RWPE2 (cell line): ENCODE results near the gene RPS4Y1.
"Not testable (repeated sequence)": the region's sequence is repeated elsewhere in the genome, so short reads cannot be mapped to it uniquely, and the experiment has no call there.

Source experiments
- ATAC-seq: fragments of 200-7000 bp; cut with Tn5 transposase; 3 replicates; pipeline ENCODE4 v1.9.1; 2021; ENCODE audit warnings: low read depth
- DNase-seq: peaks from one replicate; pipeline ENCODE4 v3.0.0-alpha.2; 2020; ENCODE audit warnings: low spot score
- H3K27ac ChIP-seq: fragments of 450-650 bp; 2 replicates; pipeline ENCODE4 v1.5.1; 2017; ENCODE audit warnings: mild to moderate bottlenecking; ENCODE audit not compliant: poor library complexity, severe bottlenecking
- H3K27me3 ChIP-seq: fragments of 250-450 bp; sonication (Bioruptor Pico); 2 replicates; pipeline ENCODE4 v1.5.1; 2021; ENCODE audit warnings: mild to moderate bottlenecking, moderate library complexity; ENCODE audit not compliant: insufficient read depth, poor library complexity, severe bottlenecking
- H3K36me3 ChIP-seq: fragments of 250-450 bp; sonication (Bioruptor Pico); 2 replicates; pipeline ENCODE4 v1.5.1; 2020; ENCODE audit warnings: low read depth, mild to moderate bottlenecking, moderate library complexity
- H3K4me1 ChIP-seq: fragments of 250-450 bp; sonication (Bioruptor Pico); 2 replicates; pipeline ENCODE4 v1.5.1; 2021; ENCODE audit warnings: mild to moderate bottlenecking, moderate library complexity; ENCODE audit not compliant: insufficient read depth, poor library complexity, severe bottlenecking
- H3K4me3 ChIP-seq: fragments of 250-450 bp; sonication (Bioruptor Pico); 2 replicates; pipeline ENCODE4 v1.5.1; 2021; ENCODE audit warnings: mild to moderate bottlenecking, moderate library complexity; ENCODE audit not compliant: severe bottlenecking
- H3K9me3 ChIP-seq: fragments of 250-450 bp; sonication (Bioruptor Pico); 2 replicates; pipeline ENCODE4 v1.5.1; 2021; ENCODE audit warnings: mild to moderate bottlenecking, moderate library complexity; ENCODE audit not compliant: severe bottlenecking
- CTCF ChIP-seq: fragments of 450-650 bp; IDR thresholded peaks from one replicate; pipeline ENCODE4 v1.5.1; 2017; ENCODE audit warnings: mild to moderate bottlenecking, moderate library complexity; ENCODE audit not compliant: poor library complexity, severe bottlenecking

RPS4Y1 gene

GRCh38 chrY:2841471-2841893 is at the start of gene RPS4Y1:
Gene RPS4Y1 (plus strand): TSS chrY:2841602. CDS start chrY:2841625, 23 bp downstream.
- peak; percentile 90 for ATAC-seq

DNA sequence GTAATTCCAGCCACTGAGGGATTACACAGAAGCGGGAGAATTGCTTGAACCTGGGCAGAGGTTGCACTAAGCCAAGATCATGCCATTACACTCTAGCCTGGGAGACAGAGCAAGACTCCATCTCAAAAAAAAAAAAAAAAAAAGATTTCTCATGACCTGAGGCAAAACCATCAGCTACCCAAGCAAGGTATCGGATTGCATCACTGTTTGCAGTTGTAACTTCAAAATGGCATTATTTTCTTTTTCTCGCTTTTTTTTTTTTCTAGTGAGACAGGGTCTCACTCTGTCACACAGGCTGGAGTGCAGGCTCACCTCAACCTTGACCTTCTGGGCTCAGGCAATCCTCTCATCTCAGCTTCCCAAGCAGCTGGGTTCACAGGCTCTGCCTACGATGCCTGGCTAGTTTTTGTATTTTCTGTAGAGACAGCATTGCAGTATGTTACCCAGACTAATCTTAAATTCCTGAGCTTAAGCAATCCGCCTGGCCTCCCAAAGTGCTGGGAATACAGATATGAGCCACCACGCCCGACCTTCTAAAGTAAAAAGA is 44.4 kb upstream of the RPS4Y1 start:
- TF ChIP-seq CTCF: no peak
- no peaks in the 10 kb centered on the region for H3K9me3 ChIP-seq
- ATAC-seq: no peak

More at GRCh38 chrY:2841471-2841893, at the start of gene RPS4Y1:
- Histone ChIP-seq H3K27ac (peak within 1 kb of the TSS; percentile 51), H3K4me3 (peak within 1 kb of the TSS; percentile 60), H3K36me3 (peaks cover 43% of the 10 kb centered on the region), H3K27me3 (no peaks in the 10 kb centered on the region), H3K4me1 (peaks cover 13% of the 10 kb centered on the region), H3K9me3 (no peaks in the 10 kb centered on the region)
- no peak for TF ChIP-seq CTCF
- no peak for DNase-seq

DNA sequence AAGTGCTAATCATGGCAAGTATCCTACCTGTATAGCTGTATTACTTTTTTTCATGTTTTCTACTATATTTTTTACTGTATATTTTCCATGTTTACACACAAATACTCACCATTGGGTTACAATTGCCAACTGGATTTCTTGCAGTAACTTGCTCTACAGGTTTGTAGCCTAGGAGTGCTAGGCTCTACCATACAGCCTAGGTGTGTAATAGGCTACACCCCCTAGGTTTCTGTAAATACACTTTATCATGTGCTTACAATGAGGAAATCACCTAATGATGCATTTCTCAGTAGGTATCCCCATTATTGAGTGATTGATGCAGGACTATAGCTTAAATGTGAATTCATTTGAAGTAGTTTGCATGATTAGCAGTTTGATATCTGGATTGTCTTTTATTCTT is 43.4 kb upstream of the RPS4Y1 start:
- no peak for ATAC-seq
- no peaks in the 10 kb centered on the region for H3K4me1 ChIP-seq
- H3K9me3 ChIP-seq: no peaks in the 10 kb centered on the region
- no peak overlapping the region for H3K27ac ChIP-seq
- no peaks in the 10 kb centered on the region for H3K27me3 ChIP-seq
- TF ChIP-seq CTCF: no peak
- no peak overlapping the region for H3K4me3 ChIP-seq
- H3K36me3 ChIP-seq: no peaks in the 10 kb centered on the region
- no peak for DNase-seq

More for the DNA sequence above, 44.4 kb upstream of the RPS4Y1 start:
- Histone ChIP-seq H3K36me3 (no peaks in the 10 kb centered on the region), H3K27me3 (no peaks in the 10 kb centered on the region), H3K27ac (no peak overlapping the region), H3K4me1 (no peaks in the 10 kb centered on the region), H3K4me3 (no peak overlapping the region)
- DNase-seq: no peak

GRCh38 chrY:2800246-2800645 is 41.2 kb upstream of the RPS4Y1 start:
- H3K9me3 ChIP-seq: no peaks in the 10 kb centered on the region
- no peak overlapping the region for H3K4me3 ChIP-seq
- H3K27me3 ChIP-seq: no peaks in the 10 kb centered on the region
- H3K4me1 ChIP-seq: no peaks in the 10 kb centered on the region
- ATAC-seq (peak; percentile 50; the same call in 1 of the 3 replicates), DNase-seq (no peak)
- H3K27ac ChIP-seq: no peak overlapping the region
- TF ChIP-seq CTCF: peak; percentile 75
- no peaks in the 10 kb centered on the region for H3K36me3 ChIP-seq

DNA sequence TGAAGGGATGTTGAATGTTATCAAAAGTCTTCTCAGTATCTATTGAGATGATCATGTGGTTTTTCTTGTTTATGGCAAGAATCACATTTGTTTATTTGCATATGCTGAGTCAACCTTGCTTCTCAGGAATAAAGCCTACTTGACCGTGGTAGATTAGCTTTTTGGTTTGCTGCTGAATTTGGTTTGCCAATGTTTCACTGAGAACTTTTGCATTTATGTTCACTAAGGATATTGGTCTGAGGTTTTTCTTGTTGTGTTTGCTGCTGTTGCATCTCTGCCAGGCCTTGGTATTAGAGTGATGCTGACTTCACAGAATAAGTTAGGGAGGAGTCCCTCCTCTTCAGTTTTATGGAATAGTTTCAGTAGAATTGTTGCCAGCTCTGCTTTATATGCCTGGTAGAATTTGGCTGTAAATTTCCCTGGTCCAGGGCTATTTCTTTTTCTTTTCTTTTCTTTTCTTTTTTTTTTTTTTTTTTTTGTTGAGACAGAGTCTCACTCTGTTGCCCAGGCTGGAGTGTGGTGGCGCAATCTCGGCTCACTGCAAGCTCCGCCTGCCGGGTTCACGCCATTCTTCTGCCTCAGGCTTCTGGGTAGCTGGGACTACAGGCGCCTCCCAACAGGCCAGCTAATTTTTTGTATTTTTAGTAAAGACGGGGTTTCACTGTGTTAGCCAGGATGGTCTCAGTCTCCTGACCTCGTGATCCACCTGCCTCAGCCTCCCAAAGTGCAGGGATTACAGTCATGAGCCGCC is 24.1 kb upstream of the RPS4Y1 start:
- DNase-seq, ATAC-seq: not testable (repeated sequence)

More for the DNA sequence above, 24.1 kb upstream of the RPS4Y1 start:
- not testable (repeated sequence) for H3K27me3 ChIP-seq, H3K27ac ChIP-seq, H3K9me3 ChIP-seq, H3K4me3 ChIP-seq, H3K4me1 ChIP-seq, H3K36me3 ChIP-seq
